ENCODE measurements around the gene CFAP77. TPM values are rescaled to one million over a fixed set of nuclear protein-coding genes. Genes with fewer than 3 reads are reported as not detected.

The CFAP77 gene
- total RNA-seq, 1 experiment from 2014 or later = not detected

DNA sequence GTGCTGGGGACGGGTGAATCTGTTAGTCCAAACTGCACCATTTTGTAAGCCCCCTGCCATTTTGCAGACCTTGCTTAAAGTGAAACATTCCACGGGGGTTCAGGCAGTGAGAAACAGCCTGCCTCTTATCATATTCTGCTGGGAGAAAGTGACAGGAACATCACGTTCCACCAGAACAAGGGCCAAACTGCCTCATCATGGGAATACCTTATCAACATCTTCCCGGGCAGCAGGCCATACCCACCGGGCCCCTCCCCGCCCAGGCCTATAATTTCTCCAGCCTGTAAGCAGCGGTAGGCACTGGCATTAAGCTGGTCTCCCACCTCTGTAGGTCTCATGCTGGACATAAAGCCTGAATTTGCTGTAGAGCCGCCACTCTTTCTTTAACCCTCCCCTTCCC lies 1.5 kb upstream of the CFAP77 start:
- no peak for DNase-seq (ENCODE audit: low read depth)

- DNase-seq (ENCODE audit: low read depth) = no peak
Measured at GRCh38 chr9:132410642-132411041, 631 bp downstream of the CFAP77 start.

- DNase-seq (ENCODE audit: low read depth) = no peak
Measured at GRCh38 chr9:132411091-132411508, 1.1 kb downstream of the CFAP77 start.

DNA sequence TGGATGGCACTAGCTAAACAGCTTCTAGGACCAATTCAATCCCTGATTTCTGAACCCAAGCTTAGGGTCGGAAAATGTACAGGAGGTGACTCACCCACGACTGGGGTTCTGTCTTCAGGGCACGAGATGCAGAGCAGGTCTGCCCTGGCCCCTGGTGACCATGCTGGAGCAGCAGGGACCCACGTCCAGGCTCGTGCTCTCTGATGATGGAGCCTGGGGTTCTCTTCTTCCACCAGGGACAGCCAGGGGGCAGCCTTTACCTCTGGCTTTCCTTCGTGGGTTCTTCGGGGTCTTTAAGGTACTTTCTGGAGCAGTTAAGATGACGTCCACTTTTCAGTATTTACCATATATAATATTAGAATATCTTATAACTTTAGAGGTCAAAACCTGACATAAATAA lies 2.1 kb downstream of the CFAP77 start:
- peak; percentile 40 for DNase-seq (ENCODE audit: low read depth)

GRCh38 chr9:132413926-132414325 lies 3.9 kb downstream of the CFAP77 start:
- DNase-seq (ENCODE audit: low read depth) = no peak

GRCh38 chr9:132414731-132415130 lies 4.7 kb downstream of the CFAP77 start:
- no peak for DNase-seq (ENCODE audit: low read depth)

DNA sequence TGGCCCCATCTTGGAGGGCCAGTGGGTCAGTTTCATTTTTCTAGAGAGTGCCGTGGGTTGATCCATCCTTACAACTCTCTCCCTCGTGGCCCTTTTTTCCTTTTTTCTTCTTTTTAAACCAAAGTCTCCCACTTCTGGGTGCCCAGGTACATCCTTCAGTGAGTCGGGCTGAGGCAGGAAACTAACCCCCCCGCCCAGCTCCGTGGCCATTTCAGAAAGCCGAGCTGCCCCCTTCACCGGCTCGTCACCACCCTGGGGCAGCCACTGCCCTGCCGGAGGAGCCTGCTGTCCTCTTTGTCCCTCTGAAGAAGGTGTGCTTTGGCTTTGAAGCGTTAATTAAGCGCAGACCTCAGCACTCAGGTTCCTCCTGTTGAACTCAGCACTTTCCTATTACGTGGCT lies 5.2 kb downstream of the CFAP77 start:
- DNase-seq (ENCODE audit: low read depth) = no peak

DNA sequence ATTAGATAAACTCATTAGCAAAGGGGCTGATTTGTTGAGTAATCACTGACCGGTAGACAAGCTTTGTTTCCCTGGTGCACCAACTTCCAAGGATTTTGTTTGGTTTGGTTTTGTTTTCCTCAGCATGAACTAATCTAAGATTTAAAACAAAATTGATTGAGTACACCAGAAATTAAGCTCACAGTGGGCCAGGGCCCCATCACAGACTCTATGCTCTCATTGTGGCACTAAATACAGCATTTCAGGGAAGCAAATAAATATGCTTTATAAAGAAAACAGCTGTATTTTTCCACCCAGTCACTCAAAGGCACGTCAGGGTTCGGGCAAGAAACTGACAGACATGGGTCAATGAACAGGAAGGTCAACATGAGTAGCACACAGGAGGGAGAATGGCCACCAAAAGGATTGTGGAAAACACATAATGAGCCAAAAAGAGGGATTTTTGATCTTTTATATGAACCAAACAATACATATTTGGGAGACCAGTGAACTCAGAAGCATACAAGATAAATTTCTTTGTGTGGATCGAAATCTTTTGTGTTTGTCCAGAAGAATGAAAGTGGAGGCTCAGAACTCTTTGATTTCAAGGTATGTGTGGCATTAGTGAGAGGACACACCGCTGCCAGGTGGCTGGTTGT lies 8.8 kb downstream of the CFAP77 start:
- DNase-seq (ENCODE audit: low read depth) = no peak

GRCh38 chr9:132422574-132422973 lies 12.6 kb downstream of the CFAP77 start:
- no peak for DNase-seq (ENCODE audit: low read depth)

DNA sequence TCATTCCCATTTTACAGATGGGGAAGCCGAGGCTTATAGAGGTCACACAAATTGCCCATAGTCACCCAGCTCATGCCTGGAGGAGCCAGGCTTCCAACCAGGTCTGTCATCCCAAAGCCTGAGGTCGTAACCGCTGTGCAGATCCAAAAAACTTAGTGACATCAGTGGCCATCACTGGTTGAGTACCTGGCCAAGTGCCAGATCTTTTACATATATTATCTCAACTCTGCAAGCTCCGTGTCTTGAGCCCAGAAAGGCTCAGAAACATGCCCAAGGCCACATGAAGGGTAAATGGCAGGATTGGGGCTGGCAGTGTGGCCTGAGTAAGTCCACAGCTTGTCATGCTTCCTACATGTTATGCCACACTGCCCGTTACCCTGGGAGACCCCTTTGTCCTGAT lies 13.5 kb downstream of the CFAP77 start:
- no peak for DNase-seq (ENCODE audit: low read depth)

DNA sequence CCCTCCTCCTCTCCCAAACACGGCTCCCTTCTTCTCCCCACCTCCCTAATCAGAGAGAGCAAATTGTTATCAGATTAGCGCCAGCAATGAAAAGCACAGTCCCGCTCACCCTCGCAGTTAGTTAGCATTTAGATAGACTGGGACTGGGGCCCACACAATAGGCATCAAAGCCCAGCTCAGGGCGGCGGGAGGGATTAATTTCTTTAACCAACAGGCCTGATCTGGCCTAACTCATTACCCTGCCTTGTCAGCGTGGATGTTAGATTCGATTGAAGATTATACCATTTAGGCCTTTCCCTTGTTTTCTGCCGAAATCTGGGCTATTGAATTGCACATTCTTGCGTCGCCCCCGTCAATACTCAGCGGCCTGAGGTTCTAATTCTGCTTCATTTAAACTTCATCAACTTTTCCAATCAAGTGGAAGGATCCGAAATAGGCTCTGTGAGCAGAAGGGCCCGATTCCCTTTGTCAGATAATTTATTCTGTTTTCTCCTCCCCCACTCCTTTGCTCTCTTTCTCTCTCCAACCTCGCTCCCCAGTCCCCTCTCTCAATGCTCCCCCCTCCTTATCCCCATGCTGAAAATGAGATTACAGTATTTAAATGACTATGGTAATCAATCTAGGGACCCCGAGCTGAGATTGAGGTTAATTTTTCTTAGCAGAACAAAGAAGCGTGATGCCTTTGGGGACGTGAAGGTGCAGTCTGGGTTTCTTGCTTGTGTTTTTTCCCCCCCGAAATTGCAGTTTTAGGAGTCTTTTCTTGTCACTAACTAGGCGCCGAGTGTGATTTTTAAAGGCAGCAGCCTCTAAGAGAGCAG lies 15.1 kb downstream of the CFAP77 start:
- DNase-seq (ENCODE audit: low read depth) = no peak

GRCh38 chr9:132425675-132426062 lies 15.7 kb downstream of the CFAP77 start:
- no peak for DNase-seq (ENCODE audit: low read depth)

DNA sequence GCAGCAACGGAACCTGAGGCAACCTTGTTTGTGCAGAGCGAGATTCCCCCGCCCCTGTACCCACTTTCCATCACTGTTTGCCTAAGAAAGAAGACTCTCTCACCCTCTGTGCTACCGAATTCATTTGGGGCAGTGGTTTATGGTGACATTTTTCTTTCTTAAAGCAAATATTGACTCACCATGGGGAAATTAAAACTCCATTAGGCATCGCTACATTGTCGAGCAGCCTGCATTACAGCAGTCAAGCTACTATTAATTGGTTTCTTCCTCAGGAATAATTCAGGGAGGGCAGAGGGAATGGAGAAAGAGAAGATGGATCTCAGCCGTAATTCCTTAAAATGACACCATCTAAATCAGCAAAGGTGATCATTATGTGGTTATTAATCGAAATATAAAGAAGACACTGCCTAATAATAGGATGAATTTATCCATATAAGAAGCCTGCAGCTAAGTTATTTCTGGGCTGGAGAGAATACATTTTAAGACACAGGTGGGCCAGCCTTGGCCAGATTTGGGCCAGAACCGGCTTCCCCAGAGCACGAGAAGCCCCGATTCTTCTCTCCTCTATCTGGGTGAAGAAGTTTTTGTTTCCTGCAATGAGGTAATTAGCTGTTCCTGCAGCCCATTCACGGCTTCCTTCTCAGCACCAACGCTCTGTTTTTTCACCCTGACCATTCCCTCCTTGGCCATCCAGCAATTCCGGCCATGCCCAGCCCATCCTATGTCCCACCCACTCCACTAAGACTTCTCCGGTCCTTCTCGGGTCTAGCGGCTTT lies 16.8 kb downstream of the CFAP77 start:
- DNase-seq (ENCODE audit: low read depth) = no peak

DNA sequence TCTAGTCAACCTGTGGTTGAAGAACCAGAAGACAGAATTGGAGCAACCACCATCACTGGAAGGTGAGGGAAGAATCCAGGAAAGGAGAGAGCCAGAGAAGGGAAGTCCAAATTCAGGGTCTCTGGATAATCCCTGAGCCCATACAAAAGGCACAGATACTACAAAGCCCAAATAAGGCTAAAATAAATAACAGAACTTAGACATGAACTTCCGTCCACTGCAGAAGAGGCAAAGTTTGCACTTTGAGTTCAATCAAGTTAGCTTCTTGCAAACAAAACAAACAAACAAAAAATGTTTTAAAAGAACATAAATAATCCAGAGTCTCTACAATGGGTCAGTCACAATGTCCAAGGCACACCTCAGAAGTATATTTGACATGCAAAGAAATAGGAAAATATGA lies 21.0 kb downstream of the CFAP77 start:
- DNase-seq (ENCODE audit: low read depth) = no peak

DNA sequence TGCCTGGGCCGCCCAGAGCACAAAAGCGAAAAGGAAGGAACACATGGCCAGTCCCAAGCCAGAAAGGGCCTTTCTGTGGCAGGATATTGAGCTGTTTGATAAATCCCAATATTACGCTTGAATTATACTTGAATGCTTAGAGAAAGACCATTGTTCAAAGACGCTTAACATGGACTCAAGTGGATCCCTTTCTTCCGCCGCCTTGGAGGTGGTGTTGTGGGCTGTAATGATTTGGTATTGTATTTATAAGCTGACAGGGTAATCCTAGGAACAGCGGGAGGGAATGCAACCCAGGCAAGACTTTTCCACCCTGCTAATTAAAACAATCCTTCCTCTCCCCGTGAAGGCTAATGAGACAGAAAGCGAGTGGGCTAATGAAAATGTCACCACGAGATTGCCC lies 24.9 kb downstream of the CFAP77 start:
- no peak for DNase-seq (ENCODE audit: low read depth)

- no peak for DNase-seq (ENCODE audit: low read depth)
Measured at GRCh38 chr9:132439153-132439552, 29.1 kb downstream of the CFAP77 start.

DNA sequence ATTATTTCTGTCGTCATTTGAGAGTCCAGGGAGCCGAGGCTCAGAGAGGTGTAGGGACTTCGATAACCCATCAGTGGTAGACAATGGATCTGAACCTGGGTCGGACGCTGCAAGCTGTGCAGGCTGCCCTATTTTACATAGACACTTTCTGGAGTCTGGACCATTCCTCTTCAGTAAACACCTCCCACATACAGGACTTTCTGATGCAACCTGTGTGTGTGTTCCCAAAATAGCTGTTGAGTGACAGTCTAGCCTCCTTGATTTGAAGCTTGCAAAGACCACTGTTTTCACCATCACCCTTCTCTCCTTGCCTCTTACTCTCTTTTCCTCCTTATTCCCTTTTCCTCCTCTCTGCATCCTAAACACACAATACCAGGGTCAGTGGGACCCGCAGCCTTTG lies 30.7 kb downstream of the CFAP77 start:
- DNase-seq (ENCODE audit: low read depth) = no peak

DNA sequence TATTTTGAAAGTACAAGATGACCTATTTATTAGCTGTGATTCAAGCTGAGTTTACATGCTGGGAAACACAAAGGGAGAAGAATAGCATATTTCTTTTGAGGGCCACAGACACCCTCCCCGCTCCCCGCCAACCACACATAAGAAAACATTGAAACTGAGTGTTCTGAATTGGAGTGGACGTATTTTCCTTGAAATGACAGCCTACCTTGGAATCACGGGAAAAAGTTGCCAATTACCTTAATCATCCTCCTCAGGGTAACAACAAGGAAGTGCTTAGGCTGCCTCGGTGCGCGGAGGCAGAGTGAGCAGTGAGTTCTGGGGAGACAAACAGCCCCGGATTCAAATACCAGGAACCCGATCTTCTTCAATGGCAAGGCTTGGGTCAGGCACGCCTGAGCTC lies 31.4 kb downstream of the CFAP77 start:
- DNase-seq (ENCODE audit: low read depth) = no peak

DNA sequence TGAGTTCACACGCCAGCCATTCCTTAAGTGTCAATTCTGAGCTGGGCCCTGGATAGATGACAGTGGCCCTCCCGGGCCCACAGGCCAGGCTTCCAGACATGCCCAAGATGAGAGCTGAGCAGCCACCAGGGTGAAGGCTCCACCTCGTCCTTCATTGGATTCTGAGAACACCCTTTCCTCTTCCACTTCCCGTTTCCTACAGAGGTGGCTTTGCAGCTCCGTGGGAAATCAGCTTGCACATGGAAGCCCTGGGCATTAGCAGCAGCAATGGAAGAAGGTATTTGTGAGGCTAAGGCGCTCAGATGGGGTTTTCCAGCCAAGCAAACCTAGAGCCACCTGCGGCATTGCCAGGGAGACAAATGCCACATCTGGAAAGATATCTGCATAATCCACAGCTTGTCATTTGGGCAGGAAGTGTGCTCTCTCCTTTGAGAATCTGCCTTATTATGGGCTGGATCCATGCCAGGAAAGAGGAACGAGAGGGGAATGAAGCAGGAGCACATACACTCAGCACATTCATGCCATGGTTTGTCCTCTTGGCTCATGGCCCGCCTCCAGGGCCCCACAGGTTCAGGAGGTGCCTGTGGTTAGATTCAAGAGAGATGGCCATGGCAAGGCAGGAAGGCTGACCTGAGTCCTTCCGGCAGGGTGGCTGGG lies 34.1 kb downstream of the CFAP77 start:
- peak; percentile 31 for DNase-seq (ENCODE audit: low read depth)

- no peak for DNase-seq (ENCODE audit: low read depth)
Measured at GRCh38 chr9:132446887-132447286, 36.9 kb downstream of the CFAP77 start.

GRCh38 chr9:132447346-132447745 lies 37.3 kb downstream of the CFAP77 start:
- no peak for DNase-seq (ENCODE audit: low read depth)

DNA sequence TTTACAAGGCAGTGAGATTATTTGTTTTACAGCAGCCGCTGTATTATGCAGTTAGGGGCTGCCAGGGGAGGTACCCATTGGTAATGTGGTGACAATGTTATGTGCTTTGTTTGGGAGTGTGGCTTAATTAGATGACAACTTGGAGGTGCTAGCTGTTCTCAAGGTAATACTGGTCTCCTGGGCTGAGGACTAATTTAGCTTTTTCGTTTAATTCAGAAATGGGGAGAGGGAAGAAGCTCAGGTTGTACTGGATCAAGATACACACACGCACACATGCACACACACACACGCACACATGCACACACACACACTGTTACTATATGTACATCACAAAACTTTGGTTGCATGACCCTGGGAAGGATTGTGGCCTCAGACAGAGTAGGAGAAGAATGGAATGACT lies 37.9 kb downstream of the CFAP77 start:
- no peak for DNase-seq (ENCODE audit: low read depth)
